SK-N-SH treated with all-trans-retinoic acid at 6 μM for 48 hours (cell line): Measurements from ENCODE around the gene SEC31B.

ENCODE experiments used
- ATAC-seq: fragments of 200-7000 bp; cut with Tn5 transposase; 3 replicates; pipeline ENCODE4 v1.9.1; 2020; ENCODE audit warnings: mild to moderate bottlenecking, moderate library complexity
- ARNTL ChIP-seq: fragments of 450-650 bp; formaldehyde crosslinking; IDR thresholded peaks from 2 replicates; pipeline ENCODE4 v1.5.0; 2020; ENCODE audit warnings: low read depth, mild to moderate bottlenecking, moderate library complexity, borderline replicate concordance
- BACH2 ChIP-seq: fragments of 250-450 bp; sonication (Bioruptor Pico); IDR thresholded peaks from 2 replicates; pipeline ENCODE4 v1.9.0; 2021; ENCODE audit warnings: mild to moderate bottlenecking, borderline replicate concordance
- CSDC2 ChIP-seq: fragments of 250-450 bp; sonication (Bioruptor Pico); IDR thresholded peaks from 2 replicates; pipeline ENCODE4 v1.5.0; 2020; ENCODE audit warnings: mild to moderate bottlenecking, moderate library complexity
- ESRRG ChIP-seq: fragments of 250-450 bp; sonication (Bioruptor Pico); IDR thresholded peaks from 2 replicates; pipeline ENCODE4 v1.6.1; 2021; ENCODE audit warnings: mild to moderate bottlenecking
- ISL1 ChIP-seq: fragments of 250-450 bp; sonication (Bioruptor Pico); IDR thresholded peaks from 2 replicates; pipeline ENCODE4 v2.1.2; 2022; ENCODE audit warnings: mild to moderate bottlenecking, moderate library complexity
- OSR1 ChIP-seq: fragments of 250-450 bp; sonication (Bioruptor Pico); IDR thresholded peaks from 2 replicates; pipeline ENCODE4 v1.8.0; 2022; ENCODE audit warnings: moderate library complexity, mild to moderate bottlenecking, inconsistent platforms
- POU6F1 ChIP-seq: fragments of 250-450 bp; sonication (Bioruptor Pico); IDR thresholded peaks from 2 replicates; pipeline ENCODE4 v1.8.0; 2021; ENCODE audit warnings: low read depth, mild to moderate bottlenecking, moderate library complexity, borderline replicate concordance
- PPARA ChIP-seq: fragments of 250-450 bp; sonication (Bioruptor Pico); IDR thresholded peaks from 2 replicates; pipeline ENCODE4 v1.5.0; 2020; ENCODE audit warnings: mild to moderate bottlenecking, borderline replicate concordance
- RARB ChIP-seq: fragments of 250-450 bp; sonication (Bioruptor Pico); IDR thresholded peaks from 2 replicates; pipeline ENCODE4 v1.8.0; 2021; ENCODE audit warnings: mild to moderate bottlenecking, moderate library complexity
- TCF4 ChIP-seq: fragments of 250-450 bp; sonication (Bioruptor Pico); IDR thresholded peaks from 2 replicates; pipeline ENCODE4 v1.8.0; 2021; ENCODE audit warnings: mild to moderate bottlenecking, moderate library complexity, borderline replicate concordance
- ZC3H10 ChIP-seq: fragments of 250-450 bp; sonication (Bioruptor Pico); IDR thresholded peaks from 2 replicates; pipeline ENCODE4 v1.5.1; 2021; ENCODE audit warnings: mild to moderate bottlenecking, moderate library complexity
- ZFP3 ChIP-seq: fragments of 250-450 bp; sonication (Bioruptor Pico); IDR thresholded peaks from 2 replicates; pipeline ENCODE4 v1.5.0; 2020; ENCODE audit warnings: mild to moderate bottlenecking, moderate library complexity
- ZNF565 ChIP-seq: fragments of 450-650 bp; formaldehyde crosslinking; conservative IDR thresholded peaks from 2 replicates; pipeline ENCODE4 v1.5.0; 2020; ENCODE audit warnings: low read depth, mild to moderate bottlenecking, moderate library complexity
- TF ChIP-seq, protein P1 (sequence below): fragments of 250-450 bp; sonication (Bioruptor Pico); IDR thresholded peaks from 2 replicates; pipeline ENCODE4 v1.5.0; 2020; ENCODE audit warnings: mild to moderate bottlenecking, moderate library complexity
- TF ChIP-seq, protein P2 (sequence below): fragments of 250-450 bp; sonication (Bioruptor Pico); IDR thresholded peaks from 2 replicates; pipeline ENCODE4 v1.5.1; 2021; ENCODE audit warnings: mild to moderate bottlenecking, moderate library complexity

SEC31B gene

GRCh38 chr10:100490531-100490930 lies 29.1 kb downstream of the SEC31B start (continued):
- TF ChIP-seq, protein P1, sequence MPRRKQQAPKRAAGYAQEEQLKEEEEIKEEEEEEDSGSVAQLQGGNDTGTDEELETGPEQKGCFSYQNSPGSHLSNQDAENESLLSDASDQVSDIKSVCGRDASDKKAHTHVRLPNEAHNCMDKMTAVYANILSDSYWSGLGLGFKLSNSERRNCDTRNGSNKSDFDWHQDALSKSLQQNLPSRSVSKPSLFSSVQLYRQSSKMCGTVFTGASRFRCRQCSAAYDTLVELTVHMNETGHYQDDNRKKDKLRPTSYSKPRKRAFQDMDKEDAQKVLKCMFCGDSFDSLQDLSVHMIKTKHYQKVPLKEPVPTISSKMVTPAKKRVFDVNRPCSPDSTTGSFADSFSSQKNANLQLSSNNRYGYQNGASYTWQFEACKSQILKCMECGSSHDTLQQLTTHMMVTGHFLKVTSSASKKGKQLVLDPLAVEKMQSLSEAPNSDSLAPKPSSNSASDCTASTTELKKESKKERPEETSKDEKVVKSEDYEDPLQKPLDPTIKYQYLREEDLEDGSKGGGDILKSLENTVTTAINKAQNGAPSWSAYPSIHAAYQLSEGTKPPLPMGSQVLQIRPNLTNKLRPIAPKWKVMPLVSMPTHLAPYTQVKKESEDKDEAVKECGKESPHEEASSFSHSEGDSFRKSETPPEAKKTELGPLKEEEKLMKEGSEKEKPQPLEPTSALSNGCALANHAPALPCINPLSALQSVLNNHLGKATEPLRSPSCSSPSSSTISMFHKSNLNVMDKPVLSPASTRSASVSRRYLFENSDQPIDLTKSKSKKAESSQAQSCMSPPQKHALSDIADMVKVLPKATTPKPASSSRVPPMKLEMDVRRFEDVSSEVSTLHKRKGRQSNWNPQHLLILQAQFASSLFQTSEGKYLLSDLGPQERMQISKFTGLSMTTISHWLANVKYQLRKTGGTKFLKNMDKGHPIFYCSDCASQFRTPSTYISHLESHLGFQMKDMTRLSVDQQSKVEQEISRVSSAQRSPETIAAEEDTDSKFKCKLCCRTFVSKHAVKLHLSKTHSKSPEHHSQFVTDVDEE (CRISPR knock-in tag) = no peak
- TF ChIP-seq ARNTL (CRISPR knock-in tag) (no peak), RARB (CRISPR knock-in tag) (no peak)

DNA sequence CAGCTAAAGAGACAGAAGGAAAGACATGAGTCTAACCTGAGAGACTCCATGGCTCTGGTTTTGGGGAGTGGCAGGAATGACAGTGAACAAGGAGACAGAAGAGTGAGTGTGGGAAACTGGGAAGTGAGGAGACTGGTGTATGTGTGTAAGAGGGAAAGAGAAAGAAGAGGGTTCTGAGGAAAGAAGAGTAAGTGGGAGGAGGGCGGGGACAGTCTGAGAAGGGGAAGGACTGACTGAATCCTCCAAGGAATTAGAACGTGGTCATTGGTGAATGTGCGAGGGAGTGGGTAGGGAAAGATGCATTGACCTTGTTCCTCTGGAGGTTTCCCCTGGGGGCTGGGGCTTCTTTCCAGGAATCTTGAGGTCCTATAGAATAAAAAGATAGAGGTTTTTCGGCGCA lies 30.3 kb downstream of the SEC31B start:
- no peak for ATAC-seq
- TF ChIP-seq POU6F1 (CRISPR knock-in tag) = no peak
- TF ChIP-seq RARB (CRISPR knock-in tag) = no peak
- no peak for TF ChIP-seq OSR1 (CRISPR knock-in tag)

DNA sequence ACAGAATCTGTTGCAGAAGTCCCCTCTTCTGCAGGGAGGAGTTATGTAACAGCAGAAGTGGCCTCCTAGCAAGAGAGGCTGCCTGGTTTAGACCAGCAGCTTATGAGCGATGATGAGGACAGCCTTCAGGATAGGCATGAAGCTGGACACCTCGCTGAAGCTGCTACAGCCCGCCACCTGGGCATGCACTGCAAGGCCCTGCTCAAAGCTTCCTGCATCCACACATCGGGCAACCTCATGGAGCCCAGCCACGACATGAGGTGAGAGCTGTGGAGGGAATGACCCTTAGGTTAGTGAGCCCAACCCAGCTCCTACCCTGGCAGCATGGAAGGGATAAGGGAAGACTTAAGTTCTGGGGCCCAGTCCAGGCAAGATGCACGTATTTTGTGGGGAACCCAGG lies 32.1 kb downstream of the SEC31B start:
- ATAC-seq = no peak
- TF ChIP-seq OSR1 (CRISPR knock-in tag) (no peak), PPARA (CRISPR knock-in tag) (no peak), TCF4 (CRISPR knock-in tag) (no peak), ZC3H10 (CRISPR knock-in tag) (no peak), ESRRG (CRISPR knock-in tag) (no peak), ZFP3 (CRISPR knock-in tag) (no peak), ZNF565 (no peak), POU6F1 (CRISPR knock-in tag) (no peak), RARB (CRISPR knock-in tag) (no peak), CSDC2 (CRISPR knock-in tag) (no peak)
- TF ChIP-seq, protein P2, sequence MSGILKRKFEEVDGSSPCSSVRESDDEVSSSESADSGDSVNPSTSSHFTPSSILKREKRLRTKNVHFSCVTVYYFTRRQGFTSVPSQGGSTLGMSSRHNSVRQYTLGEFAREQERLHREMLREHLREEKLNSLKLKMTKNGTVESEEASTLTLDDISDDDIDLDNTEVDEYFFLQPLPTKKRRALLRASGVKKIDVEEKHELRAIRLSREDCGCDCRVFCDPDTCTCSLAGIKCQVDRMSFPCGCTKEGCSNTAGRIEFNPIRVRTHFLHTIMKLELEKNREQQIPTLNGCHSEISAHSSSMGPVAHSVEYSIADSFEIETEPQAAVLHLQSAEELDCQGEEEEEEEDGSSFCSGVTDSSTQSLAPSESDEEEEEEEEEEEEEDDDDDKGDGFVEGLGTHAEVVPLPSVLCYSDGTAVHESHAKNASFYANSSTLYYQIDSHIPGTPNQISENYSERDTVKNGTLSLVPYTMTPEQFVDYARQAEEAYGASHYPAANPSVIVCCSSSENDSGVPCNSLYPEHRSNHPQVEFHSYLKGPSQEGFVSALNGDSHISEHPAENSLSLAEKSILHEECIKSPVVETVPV (CRISPR knock-in tag) = no peak
- TF ChIP-seq, all 23 proteins: peak for 0

- ATAC-seq = no peak
- TF ChIP-seq ZC3H10 (CRISPR knock-in tag) = no peak
- TF ChIP-seq BACH2 (CRISPR knock-in tag) = no peak
- TF ChIP-seq, protein P1 (CRISPR knock-in tag) = no peak
- TF ChIP-seq, protein P2 (CRISPR knock-in tag) = no peak
- TF ChIP-seq ZFP3 (CRISPR knock-in tag) = no peak
- no peak for TF ChIP-seq RARB (CRISPR knock-in tag)
- no peak for TF ChIP-seq OSR1 (CRISPR knock-in tag)
- TF ChIP-seq CSDC2 (CRISPR knock-in tag) = no peak
- no peak for TF ChIP-seq ISL1 (CRISPR knock-in tag)
Measured at GRCh38 chr10:100485801-100486495, 33.7 kb downstream of the SEC31B start.
